Parathyroid adenoma (tissue), 2 donors: ENCODE data around the gene WDR31.

Source experiments
- H2AFZ ChIP-seq: fragments of 300-600 bp; sonication (generic); one replicate; pipeline ENCODE4 v1.7.0; 2017; ENCODE audit warnings: antibody characterized with exemption, mild to moderate bottlenecking
- H3K27ac ChIP-seq: fragments of 300-600 bp; sonication (generic); one replicate; pipeline ENCODE4 v1.7.0; 2017
- H3K27me3 ChIP-seq: fragments of 300-600 bp; sonication (generic); one replicate; pipeline ENCODE4 v1.7.0; 2017; ENCODE audit warnings: low read length; ENCODE audit not compliant: control insufficient read depth, insufficient read depth
- H3K36me3 ChIP-seq: fragments of 300-600 bp; sonication (generic); one replicate; pipeline ENCODE4 v1.7.0; 2017; ENCODE audit warnings: low read length; ENCODE audit not compliant: control insufficient read depth, insufficient read depth
- H3K4me1 ChIP-seq: fragments of 300-600 bp; sonication (generic); one replicate; pipeline ENCODE4 v1.7.0; 2017; ENCODE audit warnings: control low read depth
- H3K4me2 ChIP-seq: fragments of 300-600 bp; sonication (generic); one replicate; pipeline ENCODE4 v1.7.0; 2017; ENCODE audit warnings: low read length
- H3K4me3 ChIP-seq: fragments of 300-600 bp; sonication (generic); one replicate; pipeline ENCODE4 v1.7.0; 2017; ENCODE audit warnings: low read depth, low read length
- H3K79me2 ChIP-seq: fragments of 300-600 bp; sonication (generic); one replicate; pipeline ENCODE4 v1.7.0; 2017; ENCODE audit warnings: control low read depth
- H3K9ac ChIP-seq: fragments of 300-600 bp; sonication (generic); one replicate; pipeline ENCODE4 v1.7.0; 2017; ENCODE audit warnings: mild to moderate bottlenecking
- H3K9me3 ChIP-seq: fragments of 300-600 bp; sonication (generic); one replicate; pipeline ENCODE4 v1.7.0; 2017; ENCODE audit warnings: low read length; ENCODE audit not compliant: control insufficient read depth
- CTCF ChIP-seq: fragments of 300-600 bp; sonication (generic); IDR thresholded peaks from one replicate; pipeline ENCODE4 v1.7.0; 2017; ENCODE audit warnings: antibody characterized with exemption, mild to moderate bottlenecking
- donor health status: primary hyperparathyroidism.

WDR31 gene

GRCh38 chr9:113360242-113360842, 20.3 kb upstream of the WDR31 start:
- H3K79me2 ChIP-seq = no peaks in the 10 kb centered on the region
- no peaks in the 10 kb centered on the region for H3K9me3 ChIP-seq
- H3K4me1 ChIP-seq = peaks cover 46% of the 10 kb centered on the region
- no peaks in the 10 kb centered on the region for H3K27me3 ChIP-seq
- H3K27ac ChIP-seq = peak overlapping the region; percentile 95
- TF ChIP-seq CTCF = no peak
- no peak overlapping the region for H3K9ac ChIP-seq
- H3K4me3 ChIP-seq = peak overlapping the region; percentile 27
- peak overlapping the region; percentile 25 for H3K4me2 ChIP-seq
- no peak overlapping the region for H2AFZ ChIP-seq
- H3K36me3 ChIP-seq = peaks cover 3% of the 10 kb centered on the region

GRCh38 chr9:113359385-113359784, 19.3 kb upstream of the WDR31 start:
- Histone ChIP-seq H3K4me2 (peak overlapping the region; percentile 3), H3K79me2 (no peaks in the 10 kb centered on the region), H2AFZ (no peak overlapping the region), H3K9me3 (no peaks in the 10 kb centered on the region), H3K27ac (peak overlapping the region; percentile 95), H3K4me1 (peaks cover 49% of the 10 kb centered on the region), H3K4me3 (no peak overlapping the region), H3K36me3 (peaks cover 3% of the 10 kb centered on the region), H3K9ac (no peak overlapping the region), H3K27me3 (no peaks in the 10 kb centered on the region)
- no peak for TF ChIP-seq CTCF

- no peak for TF ChIP-seq CTCF
- H3K4me1 ChIP-seq = peaks cover 37% of the 10 kb centered on the region
- H3K27ac ChIP-seq = peak overlapping the region; percentile 39
- H3K4me3 ChIP-seq = no peak overlapping the region
- H3K27me3 ChIP-seq = no peaks in the 10 kb centered on the region
- no peak overlapping the region for H3K9ac ChIP-seq
- H2AFZ ChIP-seq = no peak overlapping the region
- no peaks in the 10 kb centered on the region for H3K36me3 ChIP-seq
- no peak overlapping the region for H3K4me2 ChIP-seq
- no peaks in the 10 kb centered on the region for H3K9me3 ChIP-seq
- peaks cover 8% of the 10 kb centered on the region for H3K79me2 ChIP-seq
These were observed 16.7 kb upstream of the WDR31 start for GRCh38 chr9:113356686-113357292.

GRCh38 chr9:113355040-113355596, 15.0 kb upstream of the WDR31 start:
- Histone ChIP-seq H3K4me2 (no peak overlapping the region), H3K79me2 (peaks cover 12% of the 10 kb centered on the region), H3K4me3 (no peak overlapping the region), H3K27me3 (no peaks in the 10 kb centered on the region), H3K36me3 (no peaks in the 10 kb centered on the region), H3K9me3 (no peaks in the 10 kb centered on the region), H3K4me1 (peaks cover 24% of the 10 kb centered on the region), H3K9ac (no peak overlapping the region), H2AFZ (no peak overlapping the region), H3K27ac (peak overlapping the region; percentile 54)
- no peak for TF ChIP-seq CTCF
